BJ (cell line): ENCODE measurements around the gene RPL27. TPM values are rescaled to one million over a fixed set of nuclear protein-coding genes. Genes with fewer than 3 reads are reported as not detected.

Source experiments
- CTCF ChIA-PET: fragments of 350-600 bp; formaldehyde crosslinking; extraction: SDS; loops from one replicate; lab custom pipeline; 2021; ENCODE audit warnings: antibody characterized with exemption, inconsistent platforms; lab: Yijun Ruan, JAX
- POLR2A ChIA-PET: fragments of 300-600 bp; sonication (Branson Sonifier 250); formaldehyde crosslinking; extraction: SDS; loops from one replicate; lab custom pipeline; 2021; ENCODE audit warnings: antibody characterized with exemption; lab: Charles Lee
- DNase-seq: peaks from one replicate; pipeline ENCODE4 v3.0.0-alpha.2; 2011; ENCODE audit warnings: low read depth
- H3K27me3 ChIP-seq: 2 replicates; pipeline ENCODE4 v1.6.0; 2011; ENCODE audit warnings: low read length; ENCODE audit not compliant: control insufficient read depth, insufficient read depth
- H3K36me3 ChIP-seq: 2 replicates; pipeline ENCODE4 v1.5.1; 2011; ENCODE audit warnings: low read length; ENCODE audit not compliant: control insufficient read depth, insufficient read depth
- H3K4me3 ChIP-seq: 2 replicates; pipeline ENCODE4 v1.5.1; 2011; ENCODE audit warnings: low read depth, mild to moderate bottlenecking, control low read depth, low read length
- CTCF ChIP-seq: IDR thresholded peaks from 2 replicates; pipeline ENCODE4 v1.5.1; 2011; ENCODE audit warnings: low read depth, mild to moderate bottlenecking, control low read depth, inconsistent platforms, low read length, moderate library complexity; ENCODE audit not compliant: insufficient read depth
- polyA plus RNA-seq: library from polyadenylated mRNA; depleted of rRNA; stranded (reverse); fragments of >200 nt; gene quantifications from 2 replicates; pipeline ENCODE4 v1.2.3, GENCODE V29; 2011

Gene RPL27
- polyA plus RNA-seq, 1 experiment: 3,309 TPM

GRCh38 chr17:43010667-43011308 is 12.6 kb downstream of the RPL27 start:
- no peak for TF ChIP-seq CTCF
- CTCF ChIA-PET: interaction anchor here (0.7 to 2.1 kb wide), 3 partner anchors 8 to 14 kb away, joined by 3 to 5 read pairs (median 4); partner anchors contain the start of gene RPL27
- H3K27me3 ChIP-seq: no peaks in the 10 kb centered on the region
- peaks cover 17% of the 10 kb centered on the region for H3K36me3 ChIP-seq
- H3K4me3 ChIP-seq: no peak overlapping the region
- POLR2A ChIA-PET: no interaction called here
- no peak for DNase-seq

- H3K27me3 ChIP-seq: no peaks in the 10 kb centered on the region
- peaks cover 22% of the 10 kb centered on the region for H3K36me3 ChIP-seq
- TF ChIP-seq CTCF: no peak
- DNase-seq: no peak
- POLR2A ChIA-PET: no interaction called here
- CTCF ChIA-PET: interaction anchor here (0.5 to 2.1 kb wide), 2 partner anchors 12 to 402 kb away, joined by 4 to 5 read pairs; no protein-coding TSS in a partner anchor
- no peak overlapping the region for H3K4me3 ChIP-seq
Observed at GRCh38 chr17:43011728-43012472, 13.7 kb downstream of the RPL27 start.

- no peak for TF ChIP-seq CTCF
- Histone ChIP-seq H3K36me3 (peaks cover 29% of the 10 kb centered on the region), H3K27me3 (no peaks in the 10 kb centered on the region), H3K4me3 (no peak overlapping the region)
- CTCF ChIA-PET: no interaction called here
- POLR2A ChIA-PET: no interaction called here
- DNase-seq: no peak
Observed at GRCh38 chr17:43013296-43013695, 15.1 kb downstream of the RPL27 start.

GRCh38 chr17:43014020-43014648 is 15.9 kb downstream of the RPL27 start:
- no peaks in the 10 kb centered on the region for H3K27me3 ChIP-seq
- ChIA-PET CTCF (no interaction called here), POLR2A (no interaction called here)
- no peak overlapping the region for H3K4me3 ChIP-seq
- DNase-seq: no peak
- peaks cover 33% of the 10 kb centered on the region for H3K36me3 ChIP-seq
- TF ChIP-seq CTCF: no peak
